ENCODE measurements around the gene PLEKHO2.
A peak's percentile ranks its signal among the peaks of the same experiment; 100 is the strongest.
"Not testable (repeated sequence)": the region's sequence is repeated elsewhere in the genome, so short reads cannot be mapped to it uniquely, and the experiment has no call there.

Gene PLEKHO2

GRCh38 chr15:64841344-64842095 is at the start of gene PLEKHO2:
PLEKHO2 (plus strand) TSS chr15:64841915; CDS start chr15:64842017, 102 bp downstream.
- DNase-seq, result peak; percentile 96

GRCh38 chr15:64792282-64792681 is 49.4 kb upstream of the PLEKHO2 start:
- no peak for DNase-seq

- not testable (repeated sequence) for DNase-seq
Observed at GRCh38 chr15:64795299-64795698, 46.4 kb upstream of the PLEKHO2 start.

- DNase-seq, result not testable (repeated sequence)
Observed at GRCh38 chr15:64795921-64796320, 45.8 kb upstream of the PLEKHO2 start.

GRCh38 chr15:64798905-64799304 is 42.8 kb upstream of the PLEKHO2 start:
- DNase-seq, result not testable (repeated sequence)

GRCh38 chr15:64800476-64800875 is 41.2 kb upstream of the PLEKHO2 start:
- no peak for DNase-seq

GRCh38 chr15:64803526-64803925 is 38.2 kb upstream of the PLEKHO2 start:
- DNase-seq, result no peak

- DNase-seq, result no peak
Observed at GRCh38 chr15:64804619-64805018, 37.1 kb upstream of the PLEKHO2 start.

- no peak for DNase-seq
Observed at GRCh38 chr15:64806509-64806908, 35.2 kb upstream of the PLEKHO2 start.

- no peak for DNase-seq
Observed at GRCh38 chr15:64807051-64807749, 34.5 kb upstream of the PLEKHO2 start.

- no peak for DNase-seq
Observed at GRCh38 chr15:64807751-64808222, 33.9 kb upstream of the PLEKHO2 start.

- DNase-seq, result no peak
Observed at GRCh38 chr15:64808785-64809453, 32.8 kb upstream of the PLEKHO2 start.

GRCh38 chr15:64809649-64810496 is 31.8 kb upstream of the PLEKHO2 start:
- DNase-seq, result peak; percentile 57

- DNase-seq, result no peak
Observed at GRCh38 chr15:64810497-64811326, 31.0 kb upstream of the PLEKHO2 start.

- DNase-seq, result peak; percentile 33
Observed at GRCh38 chr15:64813075-64813474, 28.6 kb upstream of the PLEKHO2 start.

- DNase-seq, result not testable (repeated sequence)
Observed at GRCh38 chr15:64814283-64814682, 27.4 kb upstream of the PLEKHO2 start.

- not testable (repeated sequence) for DNase-seq
Observed at GRCh38 chr15:64814965-64815364, 26.8 kb upstream of the PLEKHO2 start.

GRCh38 chr15:64816452-64816851 is 25.3 kb upstream of the PLEKHO2 start:
- DNase-seq, result no peak

GRCh38 chr15:64824929-64825430 is 16.7 kb upstream of the PLEKHO2 start:
- DNase-seq, result no peak

- peak; percentile 99 for DNase-seq
Observed at GRCh38 chr15:64825431-64826294, 16.1 kb upstream of the PLEKHO2 start, which contains the start of gene PIF1. PIF1 (minus strand) TSS chr15:64825647; CDS start chr15:64824335, 1,312 bp downstream.

Data from fibroblast of skin of right quadriceps (primary cell).